Spleen (tissue), 11 donors: ENCODE measurements around the gene CA11. TPM values are rescaled to one million over a fixed set of nuclear protein-coding genes. Genes with fewer than 3 reads are reported as not detected.
A peak's percentile ranks its signal among the peaks of the same experiment; 100 is the strongest.

Experiments
- DNase-seq: peaks from one replicate; pipeline ENCODE4 v3.0.0-alpha.2; 2020
- H3K27ac ChIP-seq, 8 donors: fragments of 200-600 bp; sonication (generic) in 7 of 8; 1 replicate in 4 of 8; 2 replicates in 4 of 8; pipeline versions ENCODE4 v1.5.0 to v1.8.0; 2016 to 2021; ENCODE audit warnings: inconsistent platforms in 4 of 8, mild to moderate bottlenecking in 4 of 8, moderate library complexity in 1 of 8
- H3K27me3 ChIP-seq, 7 donors: fragments of 200-600 bp; sonication (generic) in 6 of 7; replicated peaks in 1 of 7; 1 replicate in 4 of 7; 2 replicates in 3 of 7; pipeline versions ENCODE4 v1.5.0 to v1.8.0; 2016 to 2021; ENCODE audit warnings: inconsistent platforms in 3 of 7, mild to moderate bottlenecking in 1 of 7
- H3K36me3 ChIP-seq, 6 donors: fragments of 200-600 bp; sonication (generic) in 5 of 6; 1 replicate in 4 of 6; 2 replicates in 2 of 6; pipeline versions ENCODE4 v1.5.0 to v1.8.0; 2016 to 2021; ENCODE audit warnings: inconsistent platforms in 2 of 6
- H3K4me1 ChIP-seq, 6 donors: fragments of 200-600 bp; sonication (generic) in 5 of 6; 1 replicate in 3 of 6; 2 replicates in 3 of 6; pipeline versions ENCODE4 v1.5.0 to v1.8.0; 2016 to 2021; ENCODE audit warnings: inconsistent platforms in 3 of 6
- H3K4me3 ChIP-seq, 8 donors: fragments of 200-600 bp; sonication (generic) in 7 of 8; 1 replicate in 4 of 8; 2 replicates in 4 of 8; pipeline versions ENCODE4 v1.5.0 to v1.8.0; 2016 to 2021; ENCODE audit warnings: inconsistent platforms in 4 of 8, mild to moderate bottlenecking in 4 of 8, moderate library complexity in 2 of 8
- H3K9me3 ChIP-seq, 8 donors: fragments of 200-600 bp; sonication (generic) in 7 of 8; 1 replicate in 4 of 8; 2 replicates in 4 of 8; pipeline versions ENCODE4 v1.5.0 to v1.8.0; 2016 to 2021; ENCODE audit warnings: inconsistent platforms in 4 of 8
- CTCF ChIP-seq, 11 experiments: fragments of 200-600 bp in 7 of 11; fragments of 450-650 bp in 4 of 11; sonication (generic) in 4 of 11; IDR thresholded peaks in 8 of 11; conservative IDR thresholded peaks in 3 of 11; 1 replicate in 7 of 11; 2 replicates in 4 of 11; pipeline versions ENCODE4 v1.4.0 to v1.8.0; 2016 to 2021; ENCODE audit warnings: antibody characterized with exemption in 11 of 11, inconsistent platforms in 4 of 11, mild to moderate bottlenecking in 1 of 11
- POLR2A ChIP-seq, 3 donors: fragments of 450-650 bp; IDR thresholded peaks; one replicate each; pipeline ENCODE4 v1.5.1; 2017; ENCODE audit warnings: antibody characterized with exemption in 3 of 3, mild to moderate bottlenecking in 1 of 3
- POLR2AphosphoS5 ChIP-seq, 3 donors: sonication (generic); formaldehyde crosslinking; IDR thresholded peaks; one replicate each; pipeline ENCODE4 v1.5.1; 2017; ENCODE audit warnings: antibody characterized with exemption in 3 of 3
- WGBS, 5 donors: extraction: QIAGEN DNeasy Blood & Tissue Kit in 3 of 5; methylation state at CpG; one replicate each; pipeline versions ENCODE4 v1.1.5 to v1.1.7; 2013 to 2018; 5-methylcytosine and 5-hydroxymethylcytosine counted together
- intact Hi-C: fragments of 100-400 bp; cut with DNase I; formaldehyde crosslinking; loops from one replicate; pipeline ENCODE4 v1.15.0; 2023; ENCODE audit warnings: low total_unique reads
- polyA plus RNA-seq, 3 donors: library from polyadenylated mRNA; stranded (reverse); fragments of 200-250 nt; gene quantifications; one replicate each; pipeline ENCODE4 v1.2.1, GENCODE V29; 2013
- total RNA-seq, 7 donors: library from RNA; depleted of rRNA in 3 of 7; stranded (reverse); fragments of >200 nt in 3 of 7; fragmentation: NEBNext Ultra II Directional in 4 of 7; extraction: Animal tissue kit (Norgen Biotek cat#: 25700) in 4 of 7; gene quantifications; one replicate each; pipeline versions ENCODE4 v1.1.0 to v1.2.1, GENCODE V29; 2016 to 2021
- donor health status: healthy with polysubstance abuse.
- donor health status: DM: no; HTN: no; CAD: no; lungs with moderate emphysema.
- donor health status: DM: no; HTN: no; CAD: no.
- donor health status: Bipolar disorder and iron deficiency.
- donor health status: healthy.
- donor health status: DM: no; HTN: no; CAD: no.
- donor health status: DM: yes; HTN: yes; CAD: no.

The CA11 gene
- total and polyA plus RNA-seq, 10 donors = 1.9 to 14.5 (median 7.8) TPM

- 65 to 78% (median 71%) methylated on average over 30 to 39 of the region's 39 CpGs for WGBS, 5 donors
- peak overlapping the region in 1 of 8 donors; percentile 32 for H3K4me3 ChIP-seq
- no peaks in the 10 kb centered on the region for H3K9me3 ChIP-seq
- TF ChIP-seq CTCF (IDR thresholded peaks at IDR 0.05 in 8 of 11, conservative IDR thresholded peaks at IDR 0.05 in 3 of 11) (no peak), POLR2AphosphoS5 (IDR thresholded peaks at IDR 0.05) (no peak)
- intact Hi-C loops = no loop called here
- peak overlapping the region in 2 of 8 donors; percentile 14 to 47 for H3K27ac ChIP-seq
- peaks cover 0 to 29% (median 0%) of the 10 kb centered on the region in 7 donors for H3K27me3 ChIP-seq
- no peaks in the 10 kb centered on the region for H3K36me3 ChIP-seq
- no peaks in the 10 kb centered on the region for H3K4me1 ChIP-seq
- no peak for DNase-seq
Observed at GRCh38 chr19:48596679-48597465, 49.1 kb downstream of the CA11 start.

- DNase-seq = no peak
- 77 to 95% (median 91%) methylated on average over 3 to 4 of the region's 4 CpGs for WGBS, 5 donors
- Histone ChIP-seq H3K36me3 (no peaks in the 10 kb centered on the region), H3K4me1 (no peaks in the 10 kb centered on the region), H3K9me3 (no peaks in the 10 kb centered on the region), H3K4me3 (no peak overlapping the region), H3K27ac (no peak overlapping the region), H3K27me3 (peaks cover 0 to 29% (median 0%) of the 10 kb centered on the region in 7 donors)
- TF ChIP-seq POLR2AphosphoS5 (IDR thresholded peaks at IDR 0.05) (no peak), POLR2A (IDR thresholded peaks at IDR 0.05) (no peak), CTCF (IDR thresholded peaks at IDR 0.05 in 8 of 11, conservative IDR thresholded peaks at IDR 0.05 in 3 of 11) (no peak)
- intact Hi-C loops = no loop called here
Observed at GRCh38 chr19:48596237-48596636, 49.8 kb downstream of the CA11 start.

- TF ChIP-seq POLR2A (IDR thresholded peaks at IDR 0.05) = no peak
- no peak for TF ChIP-seq CTCF (IDR thresholded peaks at IDR 0.05 in 8 of 11, conservative IDR thresholded peaks at IDR 0.05 in 3 of 11)
- no peak for TF ChIP-seq POLR2AphosphoS5 (IDR thresholded peaks at IDR 0.05)
- peaks cover 0 to 25% (median 0%) of the 10 kb centered on the region in 7 donors for H3K27me3 ChIP-seq
- WGBS, 5 donors = 72 to 89% (median 85%) methylated on average over 6 of the region's 6 CpGs
- no peaks in the 10 kb centered on the region for H3K9me3 ChIP-seq
- no peak for DNase-seq
- intact Hi-C loops = no loop called here
- no peaks in the 10 kb centered on the region for H3K4me1 ChIP-seq
- no peak overlapping the region for H3K27ac ChIP-seq
- no peak overlapping the region for H3K4me3 ChIP-seq
- no peaks in the 10 kb centered on the region for H3K36me3 ChIP-seq
Observed at GRCh38 chr19:48595833-48596232, 50.2 kb downstream of the CA11 start.

DNA sequence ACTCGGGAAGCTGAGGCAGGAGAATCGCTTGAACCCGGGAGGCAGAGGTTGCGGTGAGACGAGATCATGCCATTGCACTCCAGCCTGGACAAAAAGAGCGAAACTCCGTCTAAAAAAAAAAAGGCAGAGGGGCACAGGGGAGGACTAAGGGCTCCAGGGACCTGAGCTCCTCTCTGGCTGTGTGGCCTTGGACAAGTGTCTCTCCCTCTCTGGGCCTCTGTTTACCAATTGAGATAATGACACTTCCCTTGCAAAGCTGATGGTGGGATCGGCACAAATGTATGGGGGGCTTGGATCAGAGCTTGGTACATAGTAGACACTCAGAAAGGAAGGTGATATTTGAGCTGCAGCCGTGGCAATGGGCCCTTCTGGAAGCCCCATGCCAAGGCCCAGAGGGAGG, 50.8 kb downstream of the CA11 start:
- no peaks in the 10 kb centered on the region for H3K9me3 ChIP-seq
- no peaks in the 10 kb centered on the region for H3K4me1 ChIP-seq
- no peak for DNase-seq
- H3K27ac ChIP-seq = no peak overlapping the region
- H3K4me3 ChIP-seq = no peak overlapping the region
- TF ChIP-seq POLR2AphosphoS5 (IDR thresholded peaks at IDR 0.05) (no peak), CTCF (IDR thresholded peaks at IDR 0.05 in 8 of 11, conservative IDR thresholded peaks at IDR 0.05 in 3 of 11) (no peak), POLR2A (IDR thresholded peaks at IDR 0.05) (no peak)
- H3K27me3 ChIP-seq = peaks cover 0 to 23% (median 0%) of the 10 kb centered on the region in 7 donors
- no peaks in the 10 kb centered on the region for H3K36me3 ChIP-seq
- intact Hi-C loops = no loop called here
- WGBS, 5 donors = 82 to 92% (median 86%) methylated on average over 9 of the region's 9 CpGs
